Fibroblast of the aortic adventitia (primary cell): ENCODE data around the gene GALNT6. TPM values are rescaled to one million over a fixed set of nuclear protein-coding genes. Genes with fewer than 3 reads are reported as not detected.
A peak's percentile ranks its signal among the peaks of the same experiment; 100 is the strongest.

Experiments
- DNase-seq: peaks from one replicate; pipeline ENCODE4 v3.0.0-alpha.2; 2010; ENCODE audit warnings: low read depth
- H3K4me3 ChIP-seq: 2 replicates; pipeline ENCODE4 v1.5.1; 2011; ENCODE audit warnings: low read depth, mild to moderate bottlenecking, control low read depth, low read length, moderate library complexity
- CTCF ChIP-seq: IDR thresholded peaks from 2 replicates; pipeline ENCODE4 v1.5.1; 2011; ENCODE audit warnings: mild to moderate bottlenecking, low read length, control low read depth, inconsistent platforms; ENCODE audit not compliant: insufficient read depth
- total RNA-seq: library from RNA; depleted of rRNA; stranded (reverse); fragments of >200 nt; gene quantifications from 2 replicates; pipeline ENCODE4 v1.2.3, GENCODE V29; 2012; ENCODE audit warnings: low replicate concordance

The GALNT6 gene
- total RNA-seq, 1 donor = 22.1 TPM

- H3K4me3 ChIP-seq = no peak overlapping the region
- no peak for TF ChIP-seq CTCF
- DNase-seq = no peak
These were observed 15.1 kb upstream of the GALNT6 start for GRCh38 chr12:51406290-51406689.

- no peak overlapping the region for H3K4me3 ChIP-seq
- TF ChIP-seq CTCF = no peak
- no peak for DNase-seq
These were observed 14.6 kb upstream of the GALNT6 start for GRCh38 chr12:51405801-51406207.

- no peak for DNase-seq
- no peak overlapping the region for H3K4me3 ChIP-seq
- no peak for TF ChIP-seq CTCF
These were observed 13.4 kb upstream of the GALNT6 start for GRCh38 chr12:51404627-51405026.

- DNase-seq = no peak
- no peak overlapping the region for H3K4me3 ChIP-seq
- no peak for TF ChIP-seq CTCF
These were observed 12.5 kb upstream of the GALNT6 start for GRCh38 chr12:51403681-51404136.

GRCh38 chr12:51403159-51403558, 12.0 kb upstream of the GALNT6 start:
- no peak for TF ChIP-seq CTCF
- DNase-seq = peak; percentile 72
- H3K4me3 ChIP-seq = no peak overlapping the region

- DNase-seq = peak; percentile 23
- no peak overlapping the region for H3K4me3 ChIP-seq
- TF ChIP-seq CTCF = no peak
These were observed 10.7 kb upstream of the GALNT6 start for GRCh38 chr12:51401900-51402299.

- no peak for DNase-seq
- H3K4me3 ChIP-seq = no peak overlapping the region
- TF ChIP-seq CTCF = no peak
These were observed 10.3 kb upstream of the GALNT6 start for GRCh38 chr12:51401486-51401885.
